Measurements from ENCODE around the gene HID1. TPM values are rescaled to one million over a fixed set of nuclear protein-coding genes. Genes with fewer than 3 reads are reported as not detected.

Gene HID1
- total RNA-seq, 1 donor from 2014 or later = 3.5 TPM

- Mint-ChIP-seq H3K36me3 (no peaks in the 10 kb centered on the region), H3K4me1 (peaks cover 6% of the 10 kb centered on the region), H3K27me3 (ENCODE audit: insufficient read depth, low read depth) (peaks cover 24% of the 10 kb centered on the region), H3K9me3 (no peaks in the 10 kb centered on the region), H3K27ac (no peak overlapping the region), H3K4me3 (no peak overlapping the region)
- Histone ChIP-seq H4K20me1 (ENCODE audit: low read depth) (no peaks in the 10 kb centered on the region), H3K79me2 (ENCODE audit: low read depth) (no peaks in the 10 kb centered on the region), H3K9ac (no peak overlapping the region), H3K4me1 (no peaks in the 10 kb centered on the region), H3K4me2 (no peak overlapping the region), H3K27me3 (peaks cover 33% of the 10 kb centered on the region), H2AFZ (replicated peaks) (no peak overlapping the region), H3F3A (ENCODE audit: low read depth) (no peaks in the 10 kb centered on the region), H3K4me3 (no peak overlapping the region), H3K9me3 (ENCODE audit: low read depth) (no peaks in the 10 kb centered on the region), H3K27ac (no peak overlapping the region), H3K36me3 (no peaks in the 10 kb centered on the region)
- TF ChIP-seq CTCF (IDR thresholded peaks at IDR 0.05) = peak; percentile 85
- no peak for TF ChIP-seq EZH2phosphoT487 (IDR thresholded peaks at IDR 0.05)
- DNase-seq (ENCODE audit: low spot score) = peak; percentile 79
Measured at GRCh38 chr17:74957935-74958740, 14.4 kb downstream of the HID1 start.

GRCh38 chr17:74956093-74956492 lies 16.5 kb downstream of the HID1 start:
- TF ChIP-seq EZH2phosphoT487 (IDR thresholded peaks at IDR 0.05) (no peak), EZH2 (IDR thresholded peaks at IDR 0.05) (no peak), CTCF (IDR thresholded peaks at IDR 0.05) (no peak)
- H3K4me2 ChIP-seq = no peak overlapping the region
- H3K4me3 Mint-ChIP-seq = no peak overlapping the region
- H3K36me3 ChIP-seq = no peaks in the 10 kb centered on the region
- H3K4me3 ChIP-seq = no peak overlapping the region
- no peak overlapping the region for H3K27ac ChIP-seq
- no peak overlapping the region for H2AFZ ChIP-seq (replicated peaks)
- peaks cover 26% of the 10 kb centered on the region for H3K27me3 Mint-ChIP-seq (ENCODE audit: insufficient read depth, low read depth)
- no peaks in the 10 kb centered on the region for H3K4me1 ChIP-seq
- no peaks in the 10 kb centered on the region for H3K36me3 Mint-ChIP-seq
- H4K20me1 ChIP-seq (ENCODE audit: low read depth) = no peaks in the 10 kb centered on the region
- H3K4me1 Mint-ChIP-seq = peaks cover 2% of the 10 kb centered on the region
- H3K27ac Mint-ChIP-seq = no peak overlapping the region
- no peaks in the 10 kb centered on the region for H3K79me2 ChIP-seq (ENCODE audit: low read depth)
- no peak for DNase-seq (ENCODE audit: low spot score)
- no peaks in the 10 kb centered on the region for H3F3A ChIP-seq (ENCODE audit: low read depth)
- peaks cover 33% of the 10 kb centered on the region for H3K27me3 ChIP-seq
- H3K9me3 Mint-ChIP-seq = no peaks in the 10 kb centered on the region
- no peak overlapping the region for H3K9ac ChIP-seq
- H3K9me3 ChIP-seq (ENCODE audit: low read depth) = no peaks in the 10 kb centered on the region

- no peaks in the 10 kb centered on the region for H3K4me1 Mint-ChIP-seq
- no peak overlapping the region for H3K4me2 ChIP-seq
- H3K36me3 Mint-ChIP-seq = no peaks in the 10 kb centered on the region
- no peak overlapping the region for H3K9ac ChIP-seq
- no peak overlapping the region for H3K4me3 ChIP-seq
- no peaks in the 10 kb centered on the region for H3K4me1 ChIP-seq
- H3K27me3 Mint-ChIP-seq (ENCODE audit: insufficient read depth, low read depth) = peaks cover 23% of the 10 kb centered on the region
- H3F3A ChIP-seq (ENCODE audit: low read depth) = no peaks in the 10 kb centered on the region
- no peak for DNase-seq (ENCODE audit: low spot score)
- no peaks in the 10 kb centered on the region for H3K36me3 ChIP-seq
- peak overlapping the region; percentile 24 for H3K4me3 Mint-ChIP-seq
- H3K27ac ChIP-seq = no peak overlapping the region
- no peaks in the 10 kb centered on the region for H3K79me2 ChIP-seq (ENCODE audit: low read depth)
- no peaks in the 10 kb centered on the region for H3K9me3 Mint-ChIP-seq
- no peaks in the 10 kb centered on the region for H4K20me1 ChIP-seq (ENCODE audit: low read depth)
- H3K27ac Mint-ChIP-seq = no peak overlapping the region
- H2AFZ ChIP-seq (replicated peaks) = no peak overlapping the region
- no peaks in the 10 kb centered on the region for H3K9me3 ChIP-seq (ENCODE audit: low read depth)
- peaks cover 22% of the 10 kb centered on the region for H3K27me3 ChIP-seq
- TF ChIP-seq CTCF (IDR thresholded peaks at IDR 0.05) (no peak), EZH2 (IDR thresholded peaks at IDR 0.05) (no peak), EZH2phosphoT487 (IDR thresholded peaks at IDR 0.05) (no peak)
Measured at GRCh38 chr17:74954665-74955421, 17.7 kb downstream of the HID1 start.
